OCI-LY7 (cell line): ENCODE results near the gene AKT2.

ENCODE experiments used
- EZH2phosphoT487 ChIP-seq: fragments of 200-600 bp; sonication (generic); IDR thresholded peaks from 2 replicates; pipeline ENCODE4 v1.6.1; 2018; ENCODE audit warnings: low read depth, borderline replicate concordance, mild to moderate bottlenecking, mixed run types, antibody characterized with exemption, low read length, moderate library complexity, mixed read lengths
- TF ChIP-seq, protein P1 (sequence below): fragments of 200-600 bp; sonication (generic); conservative IDR thresholded peaks from 2 replicates; pipeline ENCODE4 v1.5.1; 2014; ENCODE audit warnings: mild to moderate bottlenecking, antibody characterized with exemption, low read length, moderate library complexity, mixed read lengths

DNA sequence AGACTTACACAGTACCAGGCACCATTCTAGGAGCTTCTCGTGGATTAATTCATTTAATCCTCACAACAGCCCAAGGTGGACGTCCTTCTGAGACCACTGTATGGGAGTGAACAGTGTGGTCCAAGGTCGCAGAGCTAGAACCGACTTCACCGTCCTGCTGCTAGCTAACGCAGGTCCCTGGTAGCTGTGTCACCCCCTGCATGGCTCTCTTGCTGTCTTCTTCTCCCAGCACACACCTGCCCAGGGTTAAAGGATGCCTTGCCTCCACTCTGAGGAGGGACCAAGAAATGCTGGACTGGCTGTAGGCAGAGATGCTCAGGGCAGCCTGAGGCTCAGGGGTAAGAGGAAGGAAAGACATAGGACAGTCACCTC, 3.0 kb downstream of the AKT2 start:
- TF ChIP-seq, protein P1, sequence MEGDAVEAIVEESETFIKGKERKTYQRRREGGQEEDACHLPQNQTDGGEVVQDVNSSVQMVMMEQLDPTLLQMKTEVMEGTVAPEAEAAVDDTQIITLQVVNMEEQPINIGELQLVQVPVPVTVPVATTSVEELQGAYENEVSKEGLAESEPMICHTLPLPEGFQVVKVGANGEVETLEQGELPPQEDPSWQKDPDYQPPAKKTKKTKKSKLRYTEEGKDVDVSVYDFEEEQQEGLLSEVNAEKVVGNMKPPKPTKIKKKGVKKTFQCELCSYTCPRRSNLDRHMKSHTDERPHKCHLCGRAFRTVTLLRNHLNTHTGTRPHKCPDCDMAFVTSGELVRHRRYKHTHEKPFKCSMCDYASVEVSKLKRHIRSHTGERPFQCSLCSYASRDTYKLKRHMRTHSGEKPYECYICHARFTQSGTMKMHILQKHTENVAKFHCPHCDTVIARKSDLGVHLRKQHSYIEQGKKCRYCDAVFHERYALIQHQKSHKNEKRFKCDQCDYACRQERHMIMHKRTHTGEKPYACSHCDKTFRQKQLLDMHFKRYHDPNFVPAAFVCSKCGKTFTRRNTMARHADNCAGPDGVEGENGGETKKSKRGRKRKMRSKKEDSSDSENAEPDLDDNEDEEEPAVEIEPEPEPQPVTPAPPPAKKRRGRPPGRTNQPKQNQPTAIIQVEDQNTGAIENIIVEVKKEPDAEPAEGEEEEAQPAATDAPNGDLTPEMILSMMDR: no peak
- no peak for TF ChIP-seq EZH2phosphoT487
